Endodermal cell (in vitro differentiated cells): ENCODE data around the gene RNF39. TPM values are rescaled to one million over a fixed set of nuclear protein-coding genes. Genes with fewer than 3 reads are reported as not detected.

ENCODE experiments used
- DNase-seq: peaks from one replicate; pipeline ENCODE4 v3.0.0-alpha.2; 2017
- H3K27ac ChIP-seq: 2 replicates; pipeline ENCODE4 v1.5.1; 2013; ENCODE audit warnings: mild to moderate bottlenecking, low read depth, low read length, moderate library complexity
- H3K27me3 ChIP-seq: 2 replicates; pipeline ENCODE4 v1.6.1; 2013; ENCODE audit warnings: mild to moderate bottlenecking, low read length, moderate library complexity; ENCODE audit not compliant: insufficient read depth, control insufficient read depth, poor library complexity, severe bottlenecking
- H3K36me3 ChIP-seq: 2 replicates; pipeline ENCODE4 v1.7.0; 2013; ENCODE audit warnings: mild to moderate bottlenecking, low read length, moderate library complexity; ENCODE audit not compliant: control insufficient read depth, insufficient read depth
- H3K4me1 ChIP-seq: one replicate; pipeline ENCODE4 v1.7.0; 2013; ENCODE audit warnings: low read length; ENCODE audit not compliant: control insufficient read depth, insufficient read depth
- H3K4me3 ChIP-seq: 2 replicates; pipeline ENCODE4 v1.5.1; 2013; ENCODE audit warnings: mild to moderate bottlenecking, low read length, moderate library complexity
- H3K9ac ChIP-seq: 2 replicates; pipeline ENCODE4 v1.6.1; 2013; ENCODE audit warnings: mild to moderate bottlenecking, low read length, moderate library complexity; ENCODE audit not compliant: poor library complexity, severe bottlenecking; ENCODE audit errors: extremely low read depth
- H3K9me3 ChIP-seq: 2 replicates; pipeline ENCODE4 v1.6.1; 2013; ENCODE audit warnings: mild to moderate bottlenecking, low read length, moderate library complexity; ENCODE audit not compliant: control insufficient read depth
- H3K27ac Mint-ChIP-seq: 2 replicates; pipeline ENCODE4 v1.8.0; 2020; ENCODE audit warnings: mixed read lengths
- H3K27me3 Mint-ChIP-seq: 2 replicates; pipeline ENCODE4 v1.8.0; 2021; ENCODE audit warnings: mild to moderate bottlenecking, mixed read lengths; ENCODE audit not compliant: insufficient read depth
- H3K36me3 Mint-ChIP-seq: 2 replicates; pipeline ENCODE4 v1.8.0; 2020; ENCODE audit warnings: low read depth, mixed read lengths
- H3K4me1 Mint-ChIP-seq: 2 replicates; pipeline ENCODE4 v1.8.0; 2020; ENCODE audit warnings: mixed read lengths
- H3K4me3 Mint-ChIP-seq: 2 replicates; pipeline ENCODE4 v1.8.0; 2020; ENCODE audit warnings: mild to moderate bottlenecking, moderate library complexity, mixed read lengths
- H3K9me3 Mint-ChIP-seq: 2 replicates; pipeline ENCODE4 v1.8.0; 2020; ENCODE audit warnings: mild to moderate bottlenecking, mixed read lengths
- CTCF ChIP-seq: fragments of 200-600 bp; sonication (generic); conservative IDR thresholded peaks from 2 replicates; pipeline ENCODE4 v1.5.0; 2021; ENCODE audit warnings: antibody characterized with exemption, mild to moderate bottlenecking
- WGBS, 2 experiments: methylation state at CpG; one replicate each; pipeline versions ENCODE4 v1.1.5 to v1.1.7; 2013; ENCODE audit warnings: missing lambda C conversion rate in 2 of 2, mixed read lengths in 1 of 2; ENCODE audit not compliant: insufficient coverage in 1 of 2, insufficient read length in 1 of 2; 5-methylcytosine and 5-hydroxymethylcytosine counted together
- total RNA-seq, 2 donors: library from RNA; stranded (reverse); fragmentation: NEBNext Ultra II Directional in 1 of 2; extraction: Animal tissue kit (Norgen Biotek cat#: 25700) in 1 of 2; gene quantifications; 2 replicates in 1 of 2; 3 replicates in 1 of 2; pipeline ENCODE4 v1.2.1, GENCODE V29; 2021

The RNF39 gene
- total RNA-seq, 2 donors from 2014 or later: 0.15 TPM; not detected in 1

GRCh38 chr6:30053682-30054081 lies 21.9 kb downstream of the RNF39 start:
- no peaks in the 10 kb centered on the region for H3K27me3 Mint-ChIP-seq
- H3K4me1 Mint-ChIP-seq: no peaks in the 10 kb centered on the region
- H3K27ac ChIP-seq: no peak overlapping the region
- H3K4me3 ChIP-seq: no peak overlapping the region
- H3K36me3 Mint-ChIP-seq: peaks cover 4% of the 10 kb centered on the region
- H3K4me1 ChIP-seq: no peaks in the 10 kb centered on the region
- H3K36me3 ChIP-seq: peaks cover 5% of the 10 kb centered on the region
- DNase-seq: no peak
- no peaks in the 10 kb centered on the region for H3K27me3 ChIP-seq
- no peaks in the 10 kb centered on the region for H3K9me3 Mint-ChIP-seq
- WGBS, 2 experiments: 83 to 100% methylated on average over 1 to 3 of the region's 3 CpGs
- TF ChIP-seq CTCF: no peak
- no peaks in the 10 kb centered on the region for H3K9me3 ChIP-seq
- H3K4me3 Mint-ChIP-seq: no peak overlapping the region
- H3K9ac ChIP-seq: no peak overlapping the region
- H3K27ac Mint-ChIP-seq: no peak overlapping the region

GRCh38 chr6:30047220-30047619 lies 28.3 kb downstream of the RNF39 start:
- Mint-ChIP-seq H3K27ac (no peak overlapping the region), H3K4me3 (no peak overlapping the region)

GRCh38 chr6:30044630-30045029 lies 30.9 kb downstream of the RNF39 start:
- H3K36me3 ChIP-seq: no peaks in the 10 kb centered on the region
- no peaks in the 10 kb centered on the region for H3K27me3 ChIP-seq
- no peak overlapping the region for H3K9ac ChIP-seq
- Mint-ChIP-seq H3K9me3 (no peaks in the 10 kb centered on the region), H3K4me1 (no peaks in the 10 kb centered on the region), H3K4me3 (no peak overlapping the region), H3K27ac (no peak overlapping the region), H3K36me3 (no peaks in the 10 kb centered on the region), H3K27me3 (no peaks in the 10 kb centered on the region)
- WGBS, 2 experiments: 84% methylated on average over 2 of the region's 2 CpGs; no CpG with 5 or more reads in 1 of the 2 experiments
- no peak overlapping the region for H3K4me3 ChIP-seq
- DNase-seq: no peak
- no peaks in the 10 kb centered on the region for H3K9me3 ChIP-seq
- H3K27ac ChIP-seq: no peak overlapping the region
- no peak for TF ChIP-seq CTCF
- H3K4me1 ChIP-seq: no peaks in the 10 kb centered on the region

More at GRCh38 chr6:30047220-30047619, 28.3 kb downstream of the RNF39 start:
- WGBS, 2 experiments: 62% methylated on average over 2 of the region's 2 CpGs; no CpG with 5 or more reads in 1 of the 2 experiments
- H3K27ac ChIP-seq: no peak overlapping the region
- Mint-ChIP-seq H3K4me1 (no peaks in the 10 kb centered on the region), H3K27me3 (no peaks in the 10 kb centered on the region), H3K36me3 (no peaks in the 10 kb centered on the region), H3K9me3 (no peaks in the 10 kb centered on the region)
- H3K9me3 ChIP-seq: no peaks in the 10 kb centered on the region
- no peak overlapping the region for H3K9ac ChIP-seq
- H3K4me1 ChIP-seq: no peaks in the 10 kb centered on the region
- no peak for DNase-seq
- no peak overlapping the region for H3K4me3 ChIP-seq
- no peaks in the 10 kb centered on the region for H3K36me3 ChIP-seq
- H3K27me3 ChIP-seq: no peaks in the 10 kb centered on the region
- no peak for TF ChIP-seq CTCF
